ENCODE data around the gene FAM187B.

DNA sequence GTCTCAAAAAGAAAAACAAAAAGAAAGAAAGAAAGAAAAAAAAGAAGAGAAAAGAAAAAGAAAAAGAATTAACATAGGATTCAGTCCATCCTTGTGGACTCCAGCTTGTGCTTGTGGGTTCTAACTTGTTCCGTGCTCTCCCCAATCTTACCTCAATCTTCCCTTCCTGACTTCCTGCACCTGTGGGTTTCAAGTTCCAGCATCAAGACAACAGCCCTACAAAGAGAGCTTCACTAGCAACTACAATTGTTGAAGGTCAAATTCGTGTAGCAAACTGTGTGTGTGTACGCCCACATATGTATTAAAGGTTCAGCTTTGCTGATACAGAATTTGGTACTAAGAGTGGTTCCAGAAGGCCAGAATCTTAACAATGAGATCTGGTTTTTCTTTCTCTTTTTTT lies 48.7 kb downstream of the FAM187B start:
- TF ChIP-seq, protein P1, sequence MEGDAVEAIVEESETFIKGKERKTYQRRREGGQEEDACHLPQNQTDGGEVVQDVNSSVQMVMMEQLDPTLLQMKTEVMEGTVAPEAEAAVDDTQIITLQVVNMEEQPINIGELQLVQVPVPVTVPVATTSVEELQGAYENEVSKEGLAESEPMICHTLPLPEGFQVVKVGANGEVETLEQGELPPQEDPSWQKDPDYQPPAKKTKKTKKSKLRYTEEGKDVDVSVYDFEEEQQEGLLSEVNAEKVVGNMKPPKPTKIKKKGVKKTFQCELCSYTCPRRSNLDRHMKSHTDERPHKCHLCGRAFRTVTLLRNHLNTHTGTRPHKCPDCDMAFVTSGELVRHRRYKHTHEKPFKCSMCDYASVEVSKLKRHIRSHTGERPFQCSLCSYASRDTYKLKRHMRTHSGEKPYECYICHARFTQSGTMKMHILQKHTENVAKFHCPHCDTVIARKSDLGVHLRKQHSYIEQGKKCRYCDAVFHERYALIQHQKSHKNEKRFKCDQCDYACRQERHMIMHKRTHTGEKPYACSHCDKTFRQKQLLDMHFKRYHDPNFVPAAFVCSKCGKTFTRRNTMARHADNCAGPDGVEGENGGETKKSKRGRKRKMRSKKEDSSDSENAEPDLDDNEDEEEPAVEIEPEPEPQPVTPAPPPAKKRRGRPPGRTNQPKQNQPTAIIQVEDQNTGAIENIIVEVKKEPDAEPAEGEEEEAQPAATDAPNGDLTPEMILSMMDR (IDR thresholded peaks at IDR 0.05; ENCODE audit: low read depth, low read length) = no peak
- no peak for TF ChIP-seq POLR2A (IDR thresholded peaks at IDR 0.05; ENCODE audit: extremely low read depth, insufficient read length)
- TF ChIP-seq, protein P2, sequence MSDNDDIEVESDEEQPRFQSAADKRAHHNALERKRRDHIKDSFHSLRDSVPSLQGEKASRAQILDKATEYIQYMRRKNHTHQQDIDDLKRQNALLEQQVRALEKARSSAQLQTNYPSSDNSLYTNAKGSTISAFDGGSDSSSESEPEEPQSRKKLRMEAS (IDR thresholded peaks at IDR 0.05; ENCODE audit: low read depth, low read length) = no peak

All from NB4 (cell line).